ENCODE measurements around the gene UPK2.

The UPK2 gene

DNA sequence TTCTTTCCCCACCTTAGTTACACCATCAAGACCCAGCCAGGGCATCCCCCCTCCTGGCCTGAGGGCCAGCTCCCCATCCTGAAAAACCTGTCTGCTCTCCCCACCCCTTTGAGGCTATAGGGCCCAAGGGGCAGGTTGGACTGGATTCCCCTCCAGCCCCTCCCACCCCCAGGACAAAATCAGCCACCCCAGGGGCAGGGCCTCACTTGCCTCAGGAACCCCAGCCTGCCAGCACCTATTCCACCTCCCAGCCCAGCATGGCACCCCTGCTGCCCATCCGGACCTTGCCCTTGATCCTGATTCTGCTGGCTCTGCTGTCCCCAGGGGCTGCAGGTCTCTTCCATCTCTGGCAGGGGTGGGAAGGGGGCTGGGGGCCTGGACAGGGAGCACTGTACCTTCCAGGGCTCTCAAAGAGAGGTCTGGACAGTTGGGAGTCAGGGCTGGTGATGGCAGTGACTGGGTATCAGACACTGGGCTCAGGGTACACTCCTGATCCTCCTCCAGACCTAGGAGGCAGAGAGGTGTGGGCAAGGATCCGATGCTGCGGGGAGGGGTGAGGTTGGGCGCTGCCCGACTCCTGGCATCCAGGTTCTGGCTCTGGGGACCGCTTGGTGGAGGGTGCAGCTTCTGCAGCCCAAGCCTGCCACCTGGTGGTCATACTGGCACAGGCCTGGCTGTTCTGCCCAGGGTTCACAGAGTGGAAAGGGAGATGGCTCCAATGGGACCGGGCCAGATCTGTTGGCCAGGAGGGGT lies at the start of gene UPK2:
TSS of gene UPK2 (plus strand) at position 205 of the 753 bp plus-strand sequence. CDS start at position 258, 53 bp downstream.
- H3K36me3 ChIP-seq (ENCODE audit: control insufficient read depth, low read depth, low read length): no peaks in the 10 kb centered on the region
- H3K4me1 ChIP-seq (ENCODE audit: control insufficient read depth, low read depth, low read length): no peaks in the 10 kb centered on the region
- H3K9ac ChIP-seq (ENCODE audit: low read length): no peak within 1 kb of the TSS
- no peaks in the 10 kb centered on the region for H3K27me3 ChIP-seq (ENCODE audit: control insufficient read depth, insufficient read depth, low read length)
- no peak within 1 kb of the TSS for H3K27ac ChIP-seq (ENCODE audit: low read length)
- H3K4me3 ChIP-seq (ENCODE audit: low read length): no peak within 1 kb of the TSS
- H3K9me3 ChIP-seq (ENCODE audit: control insufficient read depth, low read depth, low read length): no peaks in the 10 kb centered on the region

DNA sequence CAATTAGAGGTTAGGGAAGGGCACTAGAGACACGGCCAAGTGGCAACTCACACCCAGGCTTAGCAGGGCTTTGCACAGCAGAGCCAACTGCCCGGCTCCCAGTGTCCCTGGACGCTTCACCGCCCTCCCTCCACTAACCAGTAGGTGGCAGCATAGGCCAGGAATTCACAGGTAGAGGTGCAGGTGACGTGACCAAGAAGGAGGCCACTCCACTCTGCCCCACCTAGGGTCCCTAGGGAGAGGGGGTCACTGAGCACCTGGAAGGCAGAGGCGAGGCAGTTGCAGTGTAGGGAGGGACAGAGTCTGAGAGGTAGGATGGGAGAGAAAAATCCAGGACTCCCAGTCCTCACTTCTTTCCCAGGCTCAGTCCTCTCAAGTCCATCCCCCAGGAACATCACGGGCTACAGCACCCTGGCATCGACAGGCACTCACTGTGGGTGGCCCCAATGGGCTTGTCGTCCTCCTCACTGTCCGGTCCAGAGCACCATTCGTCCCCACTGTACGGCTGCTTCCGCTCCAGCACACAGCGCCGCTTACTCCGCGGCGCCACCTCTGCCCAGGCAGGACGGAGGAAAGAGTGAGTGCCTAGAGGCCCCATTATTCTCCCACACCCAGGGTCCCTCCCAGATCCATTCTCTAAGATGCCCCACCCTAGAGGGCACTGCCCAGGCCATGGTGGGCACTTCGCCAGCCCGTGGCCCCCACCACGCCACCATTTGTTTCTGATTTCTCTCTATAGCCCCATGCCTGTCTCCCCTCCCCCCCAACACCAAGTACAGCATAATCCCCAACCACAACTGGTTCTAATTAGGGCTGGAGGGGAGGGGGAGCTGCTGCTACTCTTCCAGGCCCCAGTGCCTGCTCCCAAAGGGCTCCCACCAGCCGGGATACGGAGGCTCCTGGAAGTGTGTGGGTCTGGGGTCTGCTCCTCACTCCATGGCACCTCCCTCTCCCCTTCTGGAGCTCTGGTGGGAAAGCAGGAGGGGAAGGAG lies 48.8 kb upstream of the UPK2 start:
- Histone ChIP-seq H3K9me3 (ENCODE audit: control insufficient read depth, low read depth, low read length) (no peaks in the 10 kb centered on the region), H3K27ac (ENCODE audit: low read length) (peak overlapping the region; percentile 13), H3K4me1 (ENCODE audit: control insufficient read depth, low read depth, low read length) (peaks cover 43% of the 10 kb centered on the region), H3K4me3 (ENCODE audit: low read length) (peak overlapping the region; percentile 42), H3K36me3 (ENCODE audit: control insufficient read depth, low read depth, low read length) (peaks cover 26% of the 10 kb centered on the region), H3K9ac (ENCODE audit: low read length) (peak overlapping the region; percentile 9), H3K27me3 (ENCODE audit: control insufficient read depth, insufficient read depth, low read length) (no peaks in the 10 kb centered on the region)

DNA sequence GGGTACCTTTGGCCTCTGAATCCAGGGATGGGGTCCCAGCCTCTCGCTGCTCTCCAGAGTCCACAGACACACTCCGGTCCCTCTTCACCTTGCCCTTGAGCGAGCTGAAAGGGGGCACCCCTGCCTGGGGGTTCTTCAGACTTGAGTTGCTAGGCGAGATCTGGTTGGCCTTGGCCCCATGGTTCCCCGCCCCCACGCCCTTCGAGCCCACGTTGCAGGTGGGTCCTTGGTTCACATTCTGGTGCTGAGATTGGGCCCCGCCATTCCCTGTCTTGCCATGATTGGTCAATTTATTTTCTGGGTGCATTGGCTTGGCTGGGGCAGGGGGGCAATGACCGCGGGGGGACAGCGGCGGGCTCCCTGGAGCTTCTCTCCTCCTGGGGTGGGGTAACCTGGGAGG lies 47.8 kb upstream of the UPK2 start:
- H3K36me3 ChIP-seq (ENCODE audit: control insufficient read depth, low read depth, low read length): peaks cover 24% of the 10 kb centered on the region
- H3K9ac ChIP-seq (ENCODE audit: low read length): no peak overlapping the region
- H3K9me3 ChIP-seq (ENCODE audit: control insufficient read depth, low read depth, low read length): no peaks in the 10 kb centered on the region
- H3K4me1 ChIP-seq (ENCODE audit: control insufficient read depth, low read depth, low read length): peaks cover 53% of the 10 kb centered on the region
- H3K27me3 ChIP-seq (ENCODE audit: control insufficient read depth, insufficient read depth, low read length): no peaks in the 10 kb centered on the region
- peak overlapping the region; percentile 63 for H3K4me3 ChIP-seq (ENCODE audit: low read length)
- H3K27ac ChIP-seq (ENCODE audit: low read length): no peak overlapping the region

GRCh38 chr11:118908901-118909618 lies 47.0 kb upstream of the UPK2 start:
- Histone ChIP-seq H3K36me3 (ENCODE audit: control insufficient read depth, low read depth, low read length) (peaks cover 17% of the 10 kb centered on the region), H3K9ac (ENCODE audit: low read length) (peak overlapping the region; percentile 66), H3K4me3 (ENCODE audit: low read length) (peak overlapping the region; percentile 63), H3K4me1 (ENCODE audit: control insufficient read depth, low read depth, low read length) (peaks cover 58% of the 10 kb centered on the region), H3K27me3 (ENCODE audit: control insufficient read depth, insufficient read depth, low read length) (no peaks in the 10 kb centered on the region), H3K27ac (ENCODE audit: low read length) (no peak overlapping the region), H3K9me3 (ENCODE audit: control insufficient read depth, low read depth, low read length) (no peaks in the 10 kb centered on the region)

DNA sequence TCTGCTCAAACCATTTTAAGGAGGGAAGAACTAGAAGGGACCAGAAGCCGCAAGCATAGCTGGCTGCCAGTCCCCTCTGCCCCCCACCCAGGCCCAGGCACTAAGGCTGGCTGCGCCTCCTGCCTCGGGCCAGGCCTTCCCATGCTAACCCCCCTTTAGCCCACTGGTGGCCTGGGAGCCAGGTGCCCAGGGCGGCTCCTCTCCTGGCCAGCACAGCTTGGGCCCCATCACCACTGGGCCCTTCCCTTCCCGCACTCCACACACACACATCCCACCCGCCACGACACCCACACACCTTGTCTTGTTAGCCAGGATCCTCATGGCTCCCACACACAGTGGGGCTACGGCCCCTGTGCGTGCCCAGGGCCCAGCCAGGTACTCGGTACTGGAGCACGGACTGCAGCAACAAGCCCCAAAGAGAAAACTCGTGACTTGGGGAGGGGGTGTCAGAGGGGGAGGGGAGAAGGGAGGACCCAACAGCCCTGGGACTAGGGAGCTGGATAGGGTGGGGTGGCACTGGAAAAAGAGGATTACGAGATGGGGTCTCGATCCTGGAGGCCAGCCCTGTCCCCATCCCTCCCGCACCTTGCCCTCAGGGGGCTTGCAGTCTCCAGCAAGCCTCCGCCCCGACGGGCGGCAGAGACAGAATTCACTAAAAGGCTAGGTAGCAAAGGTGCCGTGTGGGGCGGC lies 46.3 kb upstream of the UPK2 start:
- Histone ChIP-seq H3K9me3 (ENCODE audit: control insufficient read depth, low read depth, low read length) (no peaks in the 10 kb centered on the region), H3K9ac (ENCODE audit: low read length) (peak overlapping the region; percentile 66), H3K27ac (ENCODE audit: low read length) (peak overlapping the region; percentile 35), H3K27me3 (ENCODE audit: control insufficient read depth, insufficient read depth, low read length) (no peaks in the 10 kb centered on the region), H3K4me3 (ENCODE audit: low read length) (peak overlapping the region; percentile 63), H3K4me1 (ENCODE audit: control insufficient read depth, low read depth, low read length) (peaks cover 64% of the 10 kb centered on the region), H3K36me3 (ENCODE audit: control insufficient read depth, low read depth, low read length) (peaks cover 13% of the 10 kb centered on the region)

GRCh38 chr11:118910309-118911112 lies 45.6 kb upstream of the UPK2 start:
- Histone ChIP-seq H3K27me3 (ENCODE audit: control insufficient read depth, insufficient read depth, low read length) (no peaks in the 10 kb centered on the region), H3K9ac (ENCODE audit: low read length) (peak overlapping the region; percentile 84), H3K36me3 (ENCODE audit: control insufficient read depth, low read depth, low read length) (peaks cover 10% of the 10 kb centered on the region), H3K9me3 (ENCODE audit: control insufficient read depth, low read depth, low read length) (no peaks in the 10 kb centered on the region), H3K4me1 (ENCODE audit: control insufficient read depth, low read depth, low read length) (peaks cover 68% of the 10 kb centered on the region), H3K4me3 (ENCODE audit: low read length) (peak overlapping the region; percentile 63), H3K27ac (ENCODE audit: low read length) (peak overlapping the region; percentile 30)

DNA sequence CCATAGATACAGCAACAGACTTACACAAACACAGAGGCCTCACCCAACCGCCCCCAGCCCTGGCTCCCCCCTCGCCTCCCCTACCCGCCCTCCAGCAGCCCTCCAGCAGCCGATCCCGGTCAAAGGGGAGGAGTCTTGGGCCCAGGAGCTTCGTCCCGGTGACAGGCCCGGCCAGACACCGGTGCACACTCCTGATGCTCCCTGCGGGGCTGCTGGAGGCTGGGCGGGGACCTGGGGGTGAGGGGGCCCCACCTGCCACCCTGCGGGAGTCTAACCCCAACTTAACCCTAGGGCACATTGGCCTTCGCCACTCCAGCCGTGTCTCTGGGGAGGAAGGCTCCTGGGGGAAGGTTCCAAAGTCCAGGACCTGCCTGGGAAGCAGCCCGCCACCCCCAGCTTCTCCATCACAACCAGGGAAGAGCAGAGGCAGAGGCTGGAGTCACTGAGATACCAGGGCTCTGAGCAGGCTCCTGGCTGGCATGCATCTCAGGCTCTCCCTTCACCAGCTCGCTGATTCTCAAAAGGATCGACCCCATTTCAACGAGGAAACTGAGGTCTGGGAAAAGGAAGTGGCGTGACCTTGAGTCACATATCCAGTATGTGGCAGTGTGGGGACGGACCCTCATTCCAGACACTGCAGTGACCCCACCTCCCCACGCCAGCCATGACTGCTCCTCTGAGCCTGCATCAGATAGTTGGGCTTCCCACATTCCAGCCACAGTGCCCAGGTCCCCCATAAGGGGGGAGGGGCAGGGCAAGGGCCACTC lies 44.8 kb upstream of the UPK2 start:
- Histone ChIP-seq H3K4me1 (ENCODE audit: control insufficient read depth, low read depth, low read length) (peaks cover 75% of the 10 kb centered on the region), H3K27ac (ENCODE audit: low read length) (peak overlapping the region; percentile 95), H3K4me3 (ENCODE audit: low read length) (peak overlapping the region; percentile 62), H3K9ac (ENCODE audit: low read length) (peak overlapping the region; percentile 84), H3K27me3 (ENCODE audit: control insufficient read depth, insufficient read depth, low read length) (no peaks in the 10 kb centered on the region), H3K36me3 (ENCODE audit: control insufficient read depth, low read depth, low read length) (peaks cover 4% of the 10 kb centered on the region), H3K9me3 (ENCODE audit: control insufficient read depth, low read depth, low read length) (no peaks in the 10 kb centered on the region)

GRCh38 chr11:118911880-118912741 lies 44.0 kb upstream of the UPK2 start:
- Histone ChIP-seq H3K36me3 (ENCODE audit: control insufficient read depth, low read depth, low read length) (no peaks in the 10 kb centered on the region), H3K9ac (ENCODE audit: low read length) (peak overlapping the region; percentile 84), H3K27ac (ENCODE audit: low read length) (peak overlapping the region; percentile 95), H3K27me3 (ENCODE audit: control insufficient read depth, insufficient read depth, low read length) (no peaks in the 10 kb centered on the region), H3K9me3 (ENCODE audit: control insufficient read depth, low read depth, low read length) (no peaks in the 10 kb centered on the region), H3K4me3 (ENCODE audit: low read length) (peak overlapping the region; percentile 62), H3K4me1 (ENCODE audit: control insufficient read depth, low read depth, low read length) (peaks cover 83% of the 10 kb centered on the region)

DNA sequence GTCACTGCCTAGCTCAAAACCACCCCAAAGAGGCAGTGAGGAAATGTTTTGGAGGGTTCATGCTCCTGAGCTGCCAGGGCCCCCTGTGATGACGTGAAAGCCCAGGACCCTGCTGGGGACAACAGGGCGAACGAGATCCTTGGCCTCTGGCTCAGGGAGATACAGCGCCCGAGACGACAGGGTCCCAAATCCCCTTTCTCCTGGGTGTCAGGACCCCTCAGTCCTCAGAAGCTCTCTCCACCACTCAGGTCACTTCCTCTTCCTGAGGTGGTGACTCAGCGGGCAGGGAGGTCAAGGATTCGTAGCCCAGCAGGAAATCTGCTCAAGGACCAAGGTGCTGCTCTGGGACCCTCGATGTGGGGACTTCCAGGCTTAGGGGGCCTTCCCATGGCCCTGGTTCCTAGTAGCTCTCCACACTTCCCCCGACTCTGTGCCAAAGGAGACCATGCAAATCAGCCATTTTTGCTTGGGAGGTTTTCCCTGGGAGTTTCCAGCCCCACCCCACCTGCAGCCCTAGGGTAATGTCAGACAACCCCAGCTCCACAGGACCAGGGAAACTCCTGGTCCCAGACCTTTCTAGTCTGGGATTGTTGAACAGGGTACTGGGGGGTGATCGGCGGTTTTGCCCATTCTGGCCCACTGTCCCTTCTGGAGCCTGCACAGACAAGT lies 43.2 kb upstream of the UPK2 start:
- no peaks in the 10 kb centered on the region for H3K27me3 ChIP-seq (ENCODE audit: control insufficient read depth, insufficient read depth, low read length)
- peak overlapping the region; percentile 62 for H3K4me3 ChIP-seq (ENCODE audit: low read length)
- H3K27ac ChIP-seq (ENCODE audit: low read length): peak overlapping the region; percentile 95
- H3K9me3 ChIP-seq (ENCODE audit: control insufficient read depth, low read depth, low read length): no peaks in the 10 kb centered on the region
- no peaks in the 10 kb centered on the region for H3K36me3 ChIP-seq (ENCODE audit: control insufficient read depth, low read depth, low read length)
- peak overlapping the region; percentile 84 for H3K9ac ChIP-seq (ENCODE audit: low read length)
- peaks cover 83% of the 10 kb centered on the region for H3K4me1 ChIP-seq (ENCODE audit: control insufficient read depth, low read depth, low read length)
